Activated CD4-positive, alpha-beta memory T cell treated with anti-CD3 and anti-CD28 coated beads, Interleukin-2, amount 10 ng/mL, durations not matched to agents 7 days and 5 days (primary cell): ENCODE data around the gene DTNB. TPM values are rescaled to one million over a fixed set of nuclear protein-coding genes. Genes with fewer than 3 reads are reported as not detected.
"Not testable (repeated sequence)": the region's sequence is repeated elsewhere in the genome, so short reads cannot be mapped to it uniquely, and the experiment has no call there.

Experiments
- CTCF ChIA-PET: fragments of 350-600 bp; sonication (Branson Sonifier 250); formaldehyde crosslinking; loops from one replicate; lab custom pipeline; 2021; ENCODE audit warnings: antibody characterized with exemption, inconsistent platforms; lab: Charles Lee
- POLR2A ChIA-PET: fragments of 350-600 bp; sonication (Branson Sonifier 250); formaldehyde crosslinking; loops from one replicate; lab custom pipeline; 2021; ENCODE audit warnings: antibody characterized with exemption; lab: Charles Lee
- DNase-seq: peaks from one replicate; pipeline ENCODE4 v3.0.0-alpha.2; 2020
- H3K27ac Mint-ChIP-seq: one replicate; pipeline ENCODE4 v1.8.0; 2021; ENCODE audit warnings: mild to moderate bottlenecking, mixed read lengths
- H3K27me3 Mint-ChIP-seq: one replicate; pipeline ENCODE4 v1.8.0; 2021; ENCODE audit warnings: mixed read lengths
- H3K36me3 Mint-ChIP-seq: one replicate; pipeline ENCODE4 v1.8.0; 2021; ENCODE audit warnings: low read depth, mixed read lengths
- H3K4me1 Mint-ChIP-seq: one replicate; pipeline ENCODE4 v1.8.0; 2021; ENCODE audit warnings: mixed read lengths
- H3K4me3 Mint-ChIP-seq: one replicate; pipeline ENCODE4 v1.8.0; 2021; ENCODE audit warnings: mild to moderate bottlenecking, mixed read lengths
- H3K9me3 Mint-ChIP-seq: one replicate; pipeline ENCODE4 v1.8.0; 2021; ENCODE audit warnings: mixed read lengths
- total RNA-seq, 2 experiments: library from RNA; stranded (reverse); gene quantifications; one replicate each; pipeline ENCODE4 v1.2.3, GENCODE V29; 2021

Gene DTNB
- total RNA-seq, 2 experiments from 2014 or later, result 27.0 to 29.8 TPM

- no peaks in the 10 kb centered on the region for H3K4me1 Mint-ChIP-seq
- no peaks in the 10 kb centered on the region for H3K27me3 Mint-ChIP-seq
These were observed 57.5 kb downstream of the DTNB start for GRCh38 chr2:25615920-25616319.

DNA sequence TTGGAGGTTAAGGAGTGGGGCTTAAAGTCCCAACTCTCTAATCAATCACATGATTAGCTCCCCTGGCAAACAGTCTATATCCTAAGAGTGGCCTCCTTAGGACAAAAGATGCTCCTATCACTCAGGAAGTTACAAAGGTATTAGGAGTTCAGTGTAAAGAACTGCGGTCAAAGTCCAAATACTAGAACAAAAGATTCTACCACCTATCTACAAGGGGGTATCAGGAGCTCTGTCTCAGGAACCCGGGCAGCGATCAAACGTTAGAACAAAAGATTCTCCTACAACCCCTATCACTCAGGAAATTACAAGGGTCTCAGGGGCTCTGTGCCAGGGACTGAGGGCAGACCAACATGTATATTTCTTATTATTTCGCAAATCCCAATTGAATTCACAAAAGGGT lies 58.0 kb downstream of the DTNB start:
- Mint-ChIP-seq H3K4me1 (peaks cover under 1% of the 10 kb centered on the region), H3K27me3 (no peaks in the 10 kb centered on the region), H3K4me3 (no peak overlapping the region), H3K9me3 (no peaks in the 10 kb centered on the region), H3K27ac (no peak overlapping the region), H3K36me3 (peaks cover 2% of the 10 kb centered on the region)
- DNase-seq, result no peak
- ChIA-PET CTCF (interaction anchor here (1.2 kb wide), 1 partner anchor 9 kb away, joined by 12 read pairs; no protein-coding TSS in a partner anchor), POLR2A (no interaction called here)

More at GRCh38 chr2:25615920-25616319, 57.5 kb downstream of the DTNB start:
- ChIA-PET POLR2A (no interaction called here), CTCF (interaction anchor here (1.2 kb wide), 1 partner anchor 9 kb away, joined by 12 read pairs; no protein-coding TSS in a partner anchor)
- no peaks in the 10 kb centered on the region for H3K9me3 Mint-ChIP-seq
- peaks cover 2% of the 10 kb centered on the region for H3K36me3 Mint-ChIP-seq
- DNase-seq, result no peak
- H3K4me3 Mint-ChIP-seq, result no peak overlapping the region
- H3K27ac Mint-ChIP-seq, result no peak overlapping the region

DNA sequence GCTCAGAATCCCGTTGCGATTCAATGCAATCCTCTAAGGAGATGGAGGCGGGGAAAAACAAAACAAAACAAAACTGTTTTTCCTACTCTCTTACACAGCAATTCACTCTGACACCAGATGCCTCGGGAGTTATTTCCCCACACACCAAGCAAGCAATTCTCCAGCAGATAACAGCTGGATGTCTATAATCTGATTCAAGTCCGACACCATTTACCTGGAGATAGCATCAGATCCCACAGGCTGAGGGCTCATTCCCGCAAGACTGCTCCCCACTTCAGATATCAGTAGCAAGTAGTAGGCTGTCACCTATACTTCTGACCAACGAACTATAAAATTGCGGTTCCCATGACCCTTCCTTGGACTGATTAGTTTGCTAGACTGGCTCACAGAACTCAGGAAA lies 58.7 kb downstream of the DTNB start:
- DNase-seq, result no peak
- CTCF ChIA-PET, result interaction anchor here (1.1 to 1.2 kb wide), 2 partner anchors 8 to 20 kb away, joined by 3 to 12 read pairs; no protein-coding TSS in a partner anchor
- H3K4me1 Mint-ChIP-seq, result peaks cover 1% of the 10 kb centered on the region
- H3K27me3 Mint-ChIP-seq, result no peaks in the 10 kb centered on the region
- POLR2A ChIA-PET, result no interaction called here
- H3K4me3 Mint-ChIP-seq, result no peak overlapping the region
- no peaks in the 10 kb centered on the region for H3K36me3 Mint-ChIP-seq
- no peak overlapping the region for H3K27ac Mint-ChIP-seq
- H3K9me3 Mint-ChIP-seq, result no peaks in the 10 kb centered on the region

DNA sequence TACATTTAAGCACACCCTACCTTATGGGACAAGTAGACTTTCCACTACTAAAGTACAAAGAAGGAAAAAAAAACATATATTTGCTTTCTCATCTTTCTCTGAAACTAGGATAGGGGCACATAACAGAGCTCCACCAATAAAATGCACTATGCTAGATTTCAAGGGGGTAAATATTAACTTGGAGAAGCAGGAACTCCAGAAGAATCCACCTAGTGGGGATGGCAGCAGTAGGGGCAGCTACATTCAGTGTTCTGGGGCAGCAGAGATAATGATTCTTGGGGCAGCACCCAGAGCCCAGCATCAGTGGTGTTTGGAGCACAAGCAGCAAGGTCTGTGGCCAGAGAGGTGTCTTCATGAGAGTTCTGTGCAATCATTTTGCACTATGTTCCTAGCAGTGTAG lies 64.7 kb downstream of the DTNB start:
- Mint-ChIP-seq H3K27ac (no peak overlapping the region), H3K9me3 (no peaks in the 10 kb centered on the region), H3K4me3 (no peak overlapping the region), H3K36me3 (no peaks in the 10 kb centered on the region), H3K4me1 (peaks cover 7% of the 10 kb centered on the region), H3K27me3 (no peaks in the 10 kb centered on the region)
- ChIA-PET CTCF (interaction anchor here (0.7 to 4.5 kb wide), 13 partner anchors 10 to 342 kb away, joined by 3 to 81 read pairs (median 5); partner anchors contain the start of gene ASXL2), POLR2A (interaction anchor here (1.3 to 2.3 kb wide), 3 partner anchors 15 to 91 kb away, joined by 3 to 13 read pairs (median 3); no protein-coding TSS in a partner anchor)
- DNase-seq, result no peak

DNA sequence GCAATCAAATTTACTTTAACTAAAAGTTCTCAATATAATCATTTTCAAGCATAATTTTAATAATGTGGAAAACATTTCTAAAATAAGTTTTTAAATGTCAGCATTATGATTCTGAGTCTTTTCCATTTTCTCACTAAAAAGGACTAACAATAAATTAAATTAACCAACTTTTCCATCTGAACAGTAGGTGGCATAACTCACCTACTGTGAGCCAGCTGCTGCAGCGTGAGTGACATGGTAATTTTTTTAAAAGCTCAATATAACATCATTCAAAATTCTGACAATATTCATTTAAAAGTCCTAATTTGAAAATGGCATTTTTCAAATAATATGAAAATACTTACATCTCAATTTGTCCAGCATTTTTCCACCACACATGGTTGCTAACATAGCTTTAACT lies 66.5 kb downstream of the DTNB start:
- Mint-ChIP-seq H3K4me3 (no peak overlapping the region), H3K36me3 (no peaks in the 10 kb centered on the region), H3K27me3 (no peaks in the 10 kb centered on the region), H3K27ac (no peak overlapping the region), H3K9me3 (no peaks in the 10 kb centered on the region), H3K4me1 (peaks cover 15% of the 10 kb centered on the region)
- ChIA-PET CTCF (interaction anchor here (0.6 to 4.5 kb wide), 31 partner anchors 8 to 346 kb away, joined by 3 to 81 read pairs (median 4); partner anchors contain the start of gene ASXL2), POLR2A (interaction anchor here (0.8 to 2.3 kb wide), 3 partner anchors 18 to 92 kb away, joined by 3 to 13 read pairs (median 3); partner anchors contain the start of gene DTNB)
- no peak for DNase-seq

DNA sequence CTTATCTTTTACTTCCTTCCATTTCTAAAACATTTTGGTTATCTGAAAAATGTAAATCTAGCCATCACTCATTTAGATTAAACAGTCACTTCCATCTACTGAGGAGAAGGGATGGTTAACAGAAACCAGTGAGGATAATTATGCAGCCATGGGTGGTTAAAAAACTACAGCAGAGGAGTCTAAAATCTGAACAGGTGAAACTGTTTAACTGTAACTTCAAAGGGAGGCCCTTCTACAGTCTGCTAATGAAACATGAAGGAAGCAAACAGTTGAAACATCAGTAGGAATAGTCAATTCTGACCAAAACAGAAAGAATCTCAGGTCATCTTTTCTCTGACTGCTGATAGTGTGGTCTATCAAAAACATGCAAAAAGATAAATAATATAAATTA lies 71.0 kb downstream of the DTNB start:
- DNase-seq, result no peak

DNA sequence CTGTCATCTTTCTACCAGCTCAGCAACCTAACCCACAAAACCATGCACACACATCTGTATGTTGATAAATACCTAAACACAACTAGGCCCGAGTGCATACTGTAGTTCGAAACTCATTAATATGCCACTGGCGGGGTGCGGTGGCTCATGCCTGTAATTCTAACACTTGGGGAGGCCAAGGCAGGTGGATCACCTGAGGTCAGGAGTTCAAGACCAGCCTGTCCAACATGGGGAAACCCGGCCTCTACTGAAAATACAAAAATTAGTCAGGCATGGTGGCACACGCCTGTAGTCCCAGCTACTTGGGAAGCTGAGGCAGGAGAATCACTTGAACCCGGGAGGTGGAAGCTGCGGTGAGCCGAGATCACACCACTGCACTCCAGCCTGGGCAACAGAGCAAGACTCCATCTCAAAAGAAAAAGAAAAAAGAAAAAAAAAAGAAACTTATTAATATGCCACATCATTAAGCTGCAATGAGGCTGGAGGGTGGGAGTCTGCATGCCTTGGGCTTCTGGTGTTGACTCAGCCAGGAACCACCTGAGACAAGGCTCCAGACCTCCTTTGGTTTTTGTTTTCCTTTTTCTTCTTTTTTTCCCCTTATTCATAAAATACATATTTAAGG lies 71.6 kb downstream of the DTNB start:
- H3K4me3 Mint-ChIP-seq, DNase-seq, H3K27me3 Mint-ChIP-seq, H3K9me3 Mint-ChIP-seq, H3K27ac Mint-ChIP-seq, H3K36me3 Mint-ChIP-seq, POLR2A ChIA-PET: not testable (repeated sequence)
- peaks cover 34% of the 10 kb centered on the region for H3K4me1 Mint-ChIP-seq
- CTCF ChIA-PET, result interaction anchor here (0.6 kb wide), 1 partner anchor 494 kb away, joined by 3 read pairs; no protein-coding TSS in a partner anchor

More for the DNA sequence above, 71.0 kb downstream of the DTNB start:
- Mint-ChIP-seq H3K4me1 (peaks cover 33% of the 10 kb centered on the region), H3K4me3 (no peak overlapping the region), H3K9me3 (no peaks in the 10 kb centered on the region), H3K36me3 (peaks cover 4% of the 10 kb centered on the region), H3K27me3 (no peaks in the 10 kb centered on the region), H3K27ac (no peak overlapping the region)
- ChIA-PET POLR2A (no interaction called here), CTCF (no interaction called here)

- ChIA-PET CTCF (interaction anchor here (0.7 to 3.3 kb wide), 3 partner anchors 9 to 16 kb away, joined by 3 to 20 read pairs (median 4); no protein-coding TSS in a partner anchor), POLR2A (no interaction called here)
These were observed 74.5 kb downstream of the DTNB start for GRCh38 chr2:25598911-25599310.

DNA sequence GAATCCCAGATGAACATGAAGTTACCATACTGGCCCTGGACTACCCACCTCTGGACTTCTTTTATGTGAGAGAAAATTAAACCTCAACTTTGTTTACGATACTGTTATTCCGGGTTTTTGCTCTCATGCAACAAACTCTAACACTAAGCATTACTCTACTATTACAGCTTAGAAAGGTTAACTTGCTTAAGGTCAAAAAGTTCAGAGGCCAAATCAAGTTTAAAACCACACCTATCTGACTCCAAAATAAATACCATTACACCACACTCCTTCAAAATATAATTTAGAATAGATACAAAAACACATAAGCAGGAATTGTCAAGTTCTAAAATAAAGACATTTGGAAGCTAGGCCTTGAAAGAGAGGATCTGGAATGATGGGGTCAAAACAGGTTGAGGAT lies 75.0 kb downstream of the DTNB start:
- peaks cover 29% of the 10 kb centered on the region for H3K4me1 Mint-ChIP-seq
- DNase-seq, result no peak
- H3K4me3 Mint-ChIP-seq, result no peak overlapping the region
- H3K27me3 Mint-ChIP-seq, result no peaks in the 10 kb centered on the region
- no peaks in the 10 kb centered on the region for H3K9me3 Mint-ChIP-seq
- H3K27ac Mint-ChIP-seq, result no peak overlapping the region
- H3K36me3 Mint-ChIP-seq, result peaks cover 9% of the 10 kb centered on the region
- CTCF ChIA-PET, result interaction anchor here (0.7 to 3.3 kb wide), 3 partner anchors 9 to 15 kb away, joined by 3 to 20 read pairs (median 4); no protein-coding TSS in a partner anchor
- POLR2A ChIA-PET, result no interaction called here

More at GRCh38 chr2:25598911-25599310, 74.5 kb downstream of the DTNB start:
- H3K36me3 Mint-ChIP-seq, result peaks cover 6% of the 10 kb centered on the region
- H3K4me1 Mint-ChIP-seq, result peaks cover 30% of the 10 kb centered on the region
- H3K9me3 Mint-ChIP-seq, result no peaks in the 10 kb centered on the region
- no peaks in the 10 kb centered on the region for H3K27me3 Mint-ChIP-seq
- H3K4me3 Mint-ChIP-seq, result no peak overlapping the region
- no peak for DNase-seq
- H3K27ac Mint-ChIP-seq, result no peak overlapping the region

- DNase-seq, result no peak
- Mint-ChIP-seq H3K4me1 (peaks cover 33% of the 10 kb centered on the region), H3K27ac (no peak overlapping the region), H3K27me3 (no peaks in the 10 kb centered on the region), H3K4me3 (no peak overlapping the region), H3K9me3 (no peaks in the 10 kb centered on the region), H3K36me3 (peaks cover 9% of the 10 kb centered on the region)
- ChIA-PET CTCF (interaction anchor here (1.6 to 3.3 kb wide), 2 partner anchors 10 to 12 kb away, joined by 4 to 20 read pairs; no protein-coding TSS in a partner anchor), POLR2A (no interaction called here)
These were observed 75.5 kb downstream of the DTNB start for GRCh38 chr2:25597881-25598280.

- CTCF ChIA-PET, result interaction anchor here (1.6 kb wide), 1 partner anchor 10 kb away, joined by 5 read pairs; no protein-coding TSS in a partner anchor
- no peak for DNase-seq
- POLR2A ChIA-PET, result no interaction called here
- H3K36me3 Mint-ChIP-seq, result peaks cover 9% of the 10 kb centered on the region
- H3K4me3 Mint-ChIP-seq, result no peak overlapping the region
- no peaks in the 10 kb centered on the region for H3K9me3 Mint-ChIP-seq
- H3K27me3 Mint-ChIP-seq, result no peaks in the 10 kb centered on the region
- H3K27ac Mint-ChIP-seq, result no peak overlapping the region
- peaks cover 37% of the 10 kb centered on the region for H3K4me1 Mint-ChIP-seq
These were observed 76.7 kb downstream of the DTNB start for GRCh38 chr2:25596516-25597244.

GRCh38 chr2:25595393-25595792 lies 78.0 kb downstream of the DTNB start:
- POLR2A ChIA-PET, result no interaction called here

More at GRCh38 chr2:25595393-25595792, 78.0 kb downstream of the DTNB start:
- H3K27ac Mint-ChIP-seq, result no peak overlapping the region
- H3K4me1 Mint-ChIP-seq, result peaks cover 33% of the 10 kb centered on the region
- no peak overlapping the region for H3K4me3 Mint-ChIP-seq
- H3K36me3 Mint-ChIP-seq, result peaks cover 9% of the 10 kb centered on the region
- no peak for DNase-seq
- CTCF ChIA-PET, result interaction anchor here (1.4 to 1.6 kb wide), 2 partner anchors 11 to 19 kb away, joined by 3 to 5 read pairs; no protein-coding TSS in a partner anchor
- H3K27me3 Mint-ChIP-seq, result no peaks in the 10 kb centered on the region
- no peaks in the 10 kb centered on the region for H3K9me3 Mint-ChIP-seq
